HG03432 (cell line): ENCODE data around the gene NPIPB6.

Source experiments
- ATAC-seq: cut with Tn5 transposase; IDR thresholded peaks from one replicate; pipeline ENCODE4 v1.9.1; 2021; ENCODE audit warnings: mild to moderate bottlenecking, moderate library complexity; ENCODE audit not compliant: unreplicated experiment

NPIPB6 gene

DNA sequence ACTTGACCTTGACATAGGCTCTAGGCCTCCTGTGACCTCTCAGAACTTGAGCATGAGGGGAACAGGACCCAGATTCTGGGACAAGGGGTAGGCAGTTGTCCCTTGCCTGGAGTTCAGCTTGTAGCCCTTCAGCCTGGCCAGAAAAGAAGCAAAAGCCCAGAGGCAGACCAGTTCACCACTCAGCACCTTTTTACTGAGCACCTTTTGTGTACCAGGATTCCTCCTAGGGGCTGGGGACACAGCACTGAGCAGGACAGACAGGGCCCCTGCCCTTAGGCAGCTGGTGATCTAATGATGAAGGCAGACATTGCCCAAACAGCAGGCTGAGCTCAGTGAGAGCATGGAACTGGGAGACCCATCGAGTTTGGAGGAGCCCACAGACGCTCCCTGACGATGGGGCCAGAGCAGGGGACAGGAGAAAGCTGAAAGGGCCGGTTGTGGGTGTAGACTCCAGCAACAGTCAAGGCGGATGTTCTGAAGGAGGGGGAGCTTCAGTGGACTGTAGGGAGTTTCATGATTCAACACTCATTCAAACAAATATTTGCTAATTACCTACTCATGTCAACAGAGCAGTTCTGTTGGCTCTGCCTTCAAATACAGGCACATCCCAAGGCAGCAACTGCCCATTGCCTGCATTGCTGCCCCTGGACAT is 38.9 kb downstream of the NPIPB6 start:
- no peak for ATAC-seq

DNA sequence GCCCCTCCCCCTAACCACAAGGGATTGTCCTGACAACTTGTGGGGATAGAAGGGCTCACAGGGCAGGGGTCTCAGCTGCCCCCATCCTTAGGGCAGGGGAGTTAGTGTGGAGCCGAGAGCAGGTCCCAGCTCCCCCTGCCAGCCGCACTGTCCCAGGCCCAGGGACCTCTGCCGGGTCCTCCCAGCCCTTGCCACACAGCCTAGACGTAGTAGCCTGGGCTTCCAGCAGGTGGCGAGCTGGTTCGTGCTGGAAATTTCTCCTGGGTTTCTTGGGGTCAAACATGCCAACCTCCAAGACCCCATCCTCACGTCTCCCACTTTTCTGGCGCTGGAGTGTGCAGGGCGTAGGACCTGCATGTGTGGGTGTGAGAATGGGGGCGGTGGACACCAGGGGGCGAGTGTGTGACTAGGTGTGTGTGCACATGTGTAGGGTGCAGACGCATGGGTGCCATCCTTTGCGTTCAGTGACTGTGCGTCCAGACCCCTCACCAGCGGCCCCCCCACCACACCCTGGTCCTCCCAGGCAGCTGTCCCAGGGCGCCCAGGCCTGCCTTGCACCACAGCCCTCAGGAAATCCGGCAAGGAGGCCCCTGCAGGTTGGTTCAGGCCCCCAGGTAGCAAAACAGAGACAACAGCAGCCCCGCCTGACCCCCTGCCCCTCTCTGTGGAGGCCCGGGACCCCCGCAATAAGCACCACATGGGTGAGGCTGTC is 41.5 kb downstream of the NPIPB6 start:
- no peak for ATAC-seq

DNA sequence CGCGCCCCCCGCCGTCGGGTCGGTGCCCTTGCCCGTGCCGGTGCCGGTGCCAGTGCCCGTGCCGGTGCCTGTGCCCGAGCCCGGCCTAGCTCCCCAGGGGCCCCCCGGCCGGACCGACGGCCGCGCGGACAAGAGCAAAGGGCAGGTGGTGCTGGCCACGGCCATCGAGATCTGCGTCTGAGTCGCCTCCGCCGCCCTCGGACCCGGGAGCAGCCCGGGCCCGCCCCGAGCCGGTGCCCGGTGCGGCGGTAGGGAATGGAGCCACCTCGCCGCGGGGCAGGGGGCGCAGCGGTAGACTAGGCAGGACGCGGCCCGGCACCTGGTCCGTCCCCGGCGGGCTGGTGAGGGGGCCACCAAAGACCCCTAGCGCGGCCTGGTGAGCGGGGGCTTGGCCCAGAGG is 42.6 kb downstream of the NPIPB6 start:
- no peak for ATAC-seq

DNA sequence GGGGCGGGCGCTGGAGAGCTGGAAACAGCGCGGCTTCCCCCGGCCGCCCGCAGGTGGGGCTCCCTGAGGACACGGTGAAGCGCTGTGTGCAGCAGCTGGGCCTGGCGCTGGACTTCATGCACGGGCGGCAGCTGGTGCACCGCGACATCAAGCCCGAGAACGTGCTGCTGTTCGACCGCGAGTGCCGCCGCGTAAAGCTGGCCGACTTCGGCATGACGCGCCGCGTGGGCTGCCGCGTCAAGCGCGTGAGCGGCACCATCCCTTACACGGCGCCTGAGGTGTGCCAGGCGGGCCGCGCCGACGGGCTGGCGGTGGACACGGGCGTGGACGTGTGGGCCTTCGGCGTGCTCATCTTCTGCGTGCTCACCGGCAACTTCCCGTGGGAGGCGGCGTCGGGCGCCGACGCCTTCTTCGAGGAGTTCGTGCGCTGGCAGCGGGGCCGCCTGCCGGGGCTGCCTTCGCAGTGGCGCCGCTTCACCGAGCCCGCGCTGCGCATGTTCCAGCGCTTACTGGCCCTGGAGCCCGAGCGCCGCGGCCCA is 43.2 kb downstream of the NPIPB6 start:
- ATAC-seq, result no peak

DNA sequence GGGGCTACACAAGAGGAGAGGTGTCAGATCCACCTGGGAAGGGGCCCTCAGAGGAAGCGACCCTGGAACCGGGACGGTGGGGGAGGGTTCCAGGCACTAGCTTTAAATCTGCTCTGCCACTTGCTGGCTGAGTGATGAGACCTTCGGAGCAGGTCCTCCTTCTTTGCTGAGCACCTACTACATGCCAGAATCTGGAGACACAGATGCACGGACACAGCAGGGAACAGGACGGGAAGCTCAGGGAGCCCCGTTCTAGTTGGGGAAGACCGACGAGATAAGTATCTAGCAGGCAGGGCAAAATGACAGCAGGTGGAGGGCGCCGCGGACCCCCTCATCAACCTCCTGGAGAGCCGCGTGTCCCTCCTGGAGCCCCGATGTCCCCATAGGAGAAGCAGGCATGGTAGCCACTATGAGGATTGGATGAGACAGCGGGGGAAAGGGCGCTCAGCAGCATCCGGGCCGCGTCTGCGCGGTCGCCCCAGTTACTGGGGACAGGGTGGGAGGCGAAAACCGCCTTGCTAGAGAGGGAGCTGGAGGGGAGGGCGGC is 43.8 kb downstream of the NPIPB6 start:
- ATAC-seq, result no peak

DNA sequence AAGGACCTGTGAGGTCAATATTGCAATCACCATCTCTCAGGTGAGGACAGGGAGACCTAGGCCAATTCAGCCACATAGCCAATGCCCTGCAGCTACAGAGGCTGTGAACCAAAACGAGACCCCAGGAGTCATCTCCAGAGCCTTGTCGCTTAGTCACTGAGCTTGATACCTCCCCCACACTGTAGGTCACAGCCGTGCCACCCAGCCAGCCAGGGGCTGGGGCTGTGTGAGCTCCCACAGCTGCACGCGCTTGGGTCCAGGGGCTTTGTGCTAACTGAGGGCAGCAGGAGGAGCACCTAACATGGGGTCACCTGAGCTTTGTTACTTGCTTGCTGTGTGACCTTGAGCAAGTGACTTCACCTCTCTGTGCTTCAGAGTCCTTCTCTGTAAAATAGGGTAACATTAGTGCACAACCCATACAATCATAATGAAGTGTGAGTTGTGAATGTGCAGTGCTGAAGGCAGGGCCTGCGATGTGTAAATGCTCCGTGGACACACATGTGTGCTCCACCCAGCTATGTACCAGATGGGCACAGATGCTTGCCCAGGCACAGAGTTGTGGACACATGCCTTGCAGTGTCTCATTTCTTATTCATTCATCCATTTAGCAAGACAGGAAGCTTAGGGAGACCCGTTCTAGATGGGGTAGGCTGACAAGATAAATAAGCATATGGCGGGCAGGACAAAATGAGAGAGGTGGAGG is 45.1 kb downstream of the NPIPB6 start:
- ATAC-seq, result no peak

DNA sequence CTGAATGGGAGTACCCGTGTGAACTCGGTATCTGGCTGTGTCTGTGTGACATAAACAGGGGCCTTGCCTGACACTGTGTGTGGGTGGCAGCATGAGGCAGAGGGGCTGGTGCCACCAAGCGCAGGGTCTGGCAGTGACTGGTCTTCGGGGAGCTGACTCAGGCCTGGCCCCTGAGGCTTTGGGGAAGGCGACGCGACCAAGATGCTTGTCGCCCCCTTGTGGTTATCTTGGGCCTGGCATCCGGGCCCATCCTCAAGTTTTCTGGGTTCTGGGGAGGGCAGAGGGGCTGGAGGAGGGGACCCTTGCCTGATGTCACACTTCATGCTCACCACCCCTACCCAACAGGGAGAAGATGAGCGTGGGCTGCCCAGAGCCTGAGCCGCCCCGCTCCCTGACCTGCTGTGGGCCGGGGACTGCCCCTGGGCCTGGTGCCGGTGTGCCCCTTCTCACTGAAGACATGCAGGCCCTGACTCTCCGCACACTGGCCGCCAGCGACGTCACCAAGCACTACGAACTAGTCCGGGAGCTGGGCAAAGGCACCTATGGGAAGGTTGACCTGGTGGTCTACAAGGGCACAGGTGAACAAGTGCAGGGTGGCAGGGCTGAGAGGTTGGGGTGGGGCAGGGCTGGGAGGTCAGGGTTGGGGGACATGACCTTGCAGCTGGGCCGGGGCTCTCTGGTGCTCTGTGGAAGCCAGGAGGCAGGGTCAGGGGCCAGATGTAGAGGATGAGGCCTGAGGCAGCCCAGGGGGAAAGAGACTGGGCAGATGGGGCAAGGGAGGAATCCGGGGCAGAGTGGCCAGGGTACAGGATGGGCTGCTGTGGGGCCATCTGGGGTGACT is 46.0 kb downstream of the NPIPB6 start:
- no peak for ATAC-seq

DNA sequence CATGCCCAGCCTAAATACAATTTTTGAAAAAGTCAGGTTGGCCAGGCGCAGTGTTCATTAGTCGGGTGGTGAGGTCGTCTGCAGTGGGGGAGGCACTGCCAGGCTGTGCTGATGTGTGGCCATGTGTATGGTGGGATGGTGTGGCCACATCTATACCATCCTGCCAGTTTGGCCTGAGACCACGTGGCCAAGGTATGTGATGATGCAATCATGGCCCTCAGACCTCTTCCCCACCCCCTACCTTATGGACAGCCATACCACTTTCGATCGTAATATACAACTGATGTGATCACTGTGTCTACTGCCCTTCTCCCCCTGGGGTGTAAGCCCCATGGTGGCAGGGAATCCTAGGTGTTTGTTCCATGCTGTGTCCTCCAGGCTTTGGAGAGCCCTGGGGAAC is 47.3 kb downstream of the NPIPB6 start:
- ATAC-seq, result no peak

DNA sequence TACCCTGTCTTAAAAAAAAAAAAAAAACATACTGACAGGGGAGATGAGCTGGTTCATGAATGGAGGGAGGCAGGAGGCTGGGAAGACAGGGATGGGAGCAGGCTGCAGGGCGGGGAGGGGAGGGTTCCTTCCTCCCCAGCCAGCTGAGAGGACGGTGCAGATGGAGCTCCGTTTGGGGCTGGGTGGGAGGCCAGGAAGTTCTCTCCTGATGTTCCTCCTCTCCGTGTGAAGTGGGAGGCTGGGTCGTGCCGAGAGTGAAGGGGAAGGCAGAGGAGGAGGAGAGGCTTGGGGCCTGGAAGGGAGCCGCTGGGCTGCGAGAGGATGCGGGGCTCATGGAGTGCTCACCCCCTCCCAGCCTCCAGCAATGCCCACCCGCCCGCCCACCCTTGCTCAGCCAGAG is 49.7 kb downstream of the NPIPB6 start:
- ATAC-seq, result no peak

DNA sequence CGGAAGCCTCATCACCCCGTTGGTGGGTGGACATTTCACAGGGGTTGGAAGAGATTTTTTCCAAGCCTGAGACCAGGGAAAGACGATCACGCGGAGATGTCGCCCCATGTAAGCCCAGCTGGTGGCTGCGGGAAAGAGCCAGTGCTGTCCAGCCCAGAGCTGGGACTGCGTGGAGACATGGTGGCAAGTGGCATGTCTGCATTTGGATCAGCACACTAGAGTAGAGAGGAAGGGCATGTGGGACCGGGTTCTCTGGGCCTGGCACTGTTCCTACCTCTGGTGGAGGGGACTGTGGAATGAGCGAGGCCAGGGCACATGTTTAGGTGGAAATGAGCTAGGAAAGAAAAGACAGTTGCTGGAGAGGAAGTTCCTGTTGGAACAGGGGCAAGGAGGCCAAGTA is 51.0 kb downstream of the NPIPB6 start:
- no peak for ATAC-seq

DNA sequence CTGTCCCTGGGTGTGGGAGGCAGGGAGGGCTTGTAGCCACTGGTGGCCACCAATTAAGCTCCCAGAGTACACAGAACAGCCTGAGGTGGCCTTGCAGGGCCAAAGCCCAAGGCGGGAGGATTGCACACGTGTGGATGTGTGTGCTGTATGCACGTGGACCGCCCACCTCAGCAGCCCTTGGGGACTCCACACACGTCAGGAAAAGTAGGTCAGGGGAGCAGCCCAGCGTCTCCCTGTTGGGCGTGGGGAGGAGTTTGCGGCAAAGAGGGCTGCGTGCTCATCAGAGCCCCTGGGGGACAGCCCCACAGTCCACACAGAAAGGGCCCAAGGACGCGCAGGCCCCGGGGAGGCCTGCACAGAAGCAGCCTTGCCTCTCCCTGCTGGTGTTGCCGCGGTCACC is 51.4 kb downstream of the NPIPB6 start:
- ATAC-seq, result no peak

DNA sequence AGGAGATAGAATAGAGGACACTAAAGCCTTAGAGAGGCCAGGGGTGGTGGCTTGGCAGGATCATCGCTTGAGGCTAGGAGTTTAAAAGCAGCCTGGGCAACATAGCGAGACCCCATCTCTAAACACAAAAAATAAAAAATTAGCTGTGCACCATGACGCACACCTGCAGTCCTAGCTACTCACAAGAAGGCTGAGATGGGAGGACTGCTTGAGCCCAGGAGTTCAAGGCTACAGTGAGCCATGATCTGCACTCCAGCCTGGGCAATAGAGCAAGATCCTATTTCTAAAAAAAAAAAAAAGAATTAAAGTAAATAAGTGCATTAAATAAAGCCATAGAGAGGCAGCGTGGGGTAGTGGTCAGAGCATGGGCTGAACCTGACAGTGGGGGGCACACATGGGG is 51.9 kb downstream of the NPIPB6 start:
- no peak for ATAC-seq

DNA sequence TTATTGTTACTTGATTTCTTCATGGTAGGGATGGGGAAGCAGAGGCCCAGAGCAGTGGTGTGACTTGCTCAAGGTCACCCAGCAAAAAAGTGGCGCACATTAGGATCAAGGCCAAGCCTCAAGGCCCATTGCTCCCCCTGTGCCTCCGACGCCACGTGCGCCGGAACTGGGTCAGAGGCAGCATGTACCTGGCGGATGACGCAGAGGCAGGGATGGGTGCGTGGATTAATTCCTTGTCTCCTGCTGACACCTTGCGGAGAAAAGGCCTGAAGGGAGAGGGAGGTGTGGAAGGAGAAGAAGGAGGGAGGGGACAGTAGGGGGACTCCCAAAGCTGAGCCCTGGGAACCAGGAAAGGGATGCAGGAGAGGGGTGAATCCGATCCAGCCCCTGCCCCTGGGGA is 52.5 kb downstream of the NPIPB6 start:
- ATAC-seq, result no peak

DNA sequence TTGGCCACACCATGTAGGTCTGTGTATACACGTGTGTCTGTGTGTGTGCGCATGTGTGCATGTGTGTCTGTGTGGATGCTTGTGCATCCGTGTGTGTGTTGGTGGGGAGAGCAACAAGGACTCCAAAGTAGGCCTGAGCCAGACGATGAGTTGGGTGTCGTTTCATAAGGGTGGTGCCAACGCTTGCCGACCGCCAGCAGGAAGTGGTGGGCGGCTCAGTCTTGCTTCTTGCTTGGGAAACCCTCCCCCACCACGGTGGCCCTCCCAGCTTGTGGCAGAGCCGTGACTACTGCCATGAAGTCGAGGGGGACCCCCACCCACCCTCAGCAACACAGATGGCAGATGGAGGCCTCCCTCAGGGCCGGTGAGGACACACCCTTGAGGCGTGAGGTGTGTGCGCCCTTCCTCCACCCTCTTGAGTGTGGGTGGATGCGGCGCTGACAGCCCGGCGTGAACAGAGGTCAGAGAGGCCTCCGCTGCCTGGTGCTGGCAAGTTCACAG is 53.4 kb downstream of the NPIPB6 start:
- no peak for ATAC-seq

DNA sequence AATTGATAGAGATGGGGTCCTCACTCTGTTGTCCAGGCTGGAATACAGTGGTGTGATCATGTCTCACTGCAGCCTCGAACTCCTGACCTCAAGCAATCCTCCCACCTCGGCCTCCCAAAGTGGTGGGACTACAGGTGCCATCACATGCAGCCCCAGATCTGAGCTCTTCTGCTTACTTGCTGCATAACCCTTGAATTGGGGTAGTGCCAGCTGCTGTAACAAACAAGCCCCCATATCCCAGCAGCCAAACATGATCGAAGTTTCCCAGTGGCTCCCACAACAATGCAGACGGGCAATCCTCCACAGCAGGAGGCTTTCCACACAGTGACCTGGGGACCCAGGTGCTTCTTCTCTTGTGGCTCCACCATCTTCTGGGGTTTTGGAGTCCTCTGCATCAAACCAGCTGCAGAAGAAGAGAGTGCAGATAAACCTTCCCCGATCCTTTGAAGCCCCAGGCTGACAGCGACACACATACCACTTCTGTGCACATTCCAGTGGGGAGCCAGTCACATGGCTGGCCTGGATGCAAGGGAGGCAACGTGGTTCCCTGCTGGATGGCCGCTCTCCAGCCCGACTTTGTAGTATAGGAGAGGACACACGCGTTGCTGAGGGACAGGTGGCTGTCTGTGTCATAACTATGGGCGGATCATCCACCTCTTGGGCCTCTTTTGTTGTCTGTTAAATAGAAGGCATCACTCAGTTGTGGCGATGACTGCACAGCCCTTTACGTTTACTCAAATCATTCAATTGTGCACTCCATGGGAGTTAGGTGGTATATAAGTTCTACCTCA is 54.3 kb downstream of the NPIPB6 start:
- no peak for ATAC-seq

DNA sequence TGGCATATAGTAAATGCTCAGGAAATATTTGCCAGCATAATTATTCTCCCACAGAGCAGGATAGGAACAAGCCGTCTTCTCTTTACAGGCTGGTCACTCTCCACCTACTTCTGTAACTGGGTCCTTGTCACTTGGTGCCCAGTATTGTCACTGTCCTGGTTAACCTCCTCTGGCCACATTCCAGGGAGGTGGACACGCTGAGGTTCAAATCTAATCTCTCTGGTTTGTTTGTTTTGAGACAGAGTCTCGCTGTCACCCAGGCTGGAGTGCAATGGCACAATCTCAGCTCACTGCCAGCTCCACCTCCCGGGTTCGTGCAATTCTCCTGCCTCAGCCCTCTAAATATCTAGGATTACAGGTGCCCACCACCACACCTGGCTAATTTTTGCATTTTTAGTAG is 55.4 kb downstream of the NPIPB6 start:
- no peak for ATAC-seq

DNA sequence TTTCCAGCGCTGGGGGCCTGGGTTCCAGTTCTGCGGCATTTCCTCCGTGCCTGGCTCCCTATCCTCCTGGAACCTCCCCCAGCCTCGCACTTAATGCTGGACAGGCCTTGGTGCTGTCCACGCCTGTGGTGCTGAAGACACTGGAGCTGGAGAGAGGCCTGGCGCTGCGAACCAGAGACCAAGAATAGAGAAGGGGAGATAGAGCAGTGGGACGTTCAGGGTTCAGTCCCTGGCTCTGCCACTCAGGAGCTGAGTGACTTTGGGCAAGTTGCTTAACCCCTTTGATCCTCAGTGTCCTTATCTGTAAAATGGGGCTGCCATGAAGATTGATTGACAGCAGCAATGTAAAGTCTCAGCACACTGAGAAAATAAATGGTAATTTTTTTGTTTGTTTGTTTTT is 59.1 kb downstream of the NPIPB6 start:
- no peak for ATAC-seq

DNA sequence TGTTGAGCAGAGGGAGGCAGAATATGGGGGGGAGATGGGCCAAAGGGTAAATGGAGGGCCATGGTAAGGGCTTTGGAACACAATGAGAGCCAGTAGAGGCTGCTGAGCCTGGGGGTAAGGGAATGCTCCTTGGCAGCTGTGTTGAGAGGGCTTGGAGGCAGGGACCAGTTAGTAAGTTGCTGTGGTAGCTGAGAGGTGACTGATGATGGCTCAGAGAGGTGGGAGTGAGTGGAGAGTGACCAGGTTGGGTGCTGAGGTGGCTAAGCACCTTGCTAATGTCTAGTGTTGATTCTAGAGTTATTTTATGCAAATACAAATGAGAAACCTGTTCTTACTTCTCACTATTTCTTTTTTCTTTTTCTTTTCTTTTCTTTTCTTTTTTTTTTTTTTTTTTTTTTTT is 60.2 kb downstream of the NPIPB6 start:
- ATAC-seq, result no peak

DNA sequence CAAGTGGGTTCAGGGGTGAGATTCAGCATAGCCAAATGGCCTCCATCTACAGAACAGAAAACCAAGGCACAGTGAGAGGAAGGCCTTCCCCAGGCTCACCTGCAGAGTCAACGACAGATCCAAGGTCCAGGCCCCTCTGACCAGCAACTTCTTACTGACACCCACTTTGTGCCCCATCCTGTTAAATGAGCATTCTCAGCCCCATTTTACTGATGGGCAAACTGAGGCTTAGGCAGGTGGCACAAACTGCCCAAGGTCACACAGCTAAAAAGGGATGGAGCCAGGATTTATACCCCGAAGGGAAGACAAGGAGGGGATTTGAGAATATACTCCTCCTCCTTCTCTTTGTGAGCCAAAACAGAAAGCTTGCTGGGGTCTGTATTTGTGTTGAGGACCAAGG is 61.7 kb downstream of the NPIPB6 start:
- ATAC-seq, result no peak

DNA sequence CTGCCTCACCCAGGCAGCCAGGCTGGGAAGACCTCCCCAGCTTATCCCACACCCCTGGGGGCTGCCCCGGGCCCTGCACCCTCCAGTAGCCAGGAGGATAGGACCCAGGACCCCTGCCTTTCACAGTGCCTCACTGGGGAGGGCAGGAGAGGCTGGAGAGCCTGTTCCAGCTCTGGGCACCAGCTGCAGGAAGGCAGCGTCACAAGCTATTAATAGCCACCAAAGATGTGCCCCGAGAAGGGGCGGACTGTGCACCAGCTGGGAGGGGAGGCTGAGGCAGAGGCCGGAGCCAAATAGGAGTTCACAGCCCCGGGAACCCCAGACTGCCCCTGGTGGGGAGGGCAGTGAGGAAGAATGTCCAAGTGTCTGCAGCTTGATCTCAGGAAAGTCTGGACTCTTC is 62.2 kb downstream of the NPIPB6 start:
- no peak for ATAC-seq
